Effector memory CD4-positive, alpha-beta T cell (primary cell): ENCODE measurements around the gene ADPRH.

ENCODE experiments used
- DNase-seq, 3 donors: peaks; one replicate each; pipeline ENCODE4 v3.0.0-alpha.2; 2020
- H3K27ac ChIP-seq: 2 replicates; pipeline ENCODE4 v1.7.0; 2013; ENCODE audit warnings: mild to moderate bottlenecking, low read length, moderate library complexity; ENCODE audit not compliant: insufficient read depth, poor library complexity, severe bottlenecking
- H3K27me3 ChIP-seq: replicated peaks from 2 replicates; pipeline ENCODE4 v1.7.0; 2013; ENCODE audit warnings: mild to moderate bottlenecking, low read length; ENCODE audit not compliant: insufficient read depth, control insufficient read depth, poor library complexity, severe bottlenecking
- H3K36me3 ChIP-seq: 2 replicates; pipeline ENCODE4 v1.7.0; 2013; ENCODE audit warnings: mild to moderate bottlenecking, low read length, moderate library complexity; ENCODE audit not compliant: control insufficient read depth, insufficient read depth
- H3K4me1 ChIP-seq: 2 replicates; pipeline ENCODE4 v1.7.0; 2013; ENCODE audit warnings: low read length, mild to moderate bottlenecking; ENCODE audit not compliant: control insufficient read depth, insufficient read depth, poor library complexity, severe bottlenecking
- H3K4me3 ChIP-seq: 2 replicates; pipeline ENCODE4 v1.7.0; 2013; ENCODE audit warnings: low read length, low read depth, mild to moderate bottlenecking; ENCODE audit not compliant: insufficient read depth, poor library complexity, severe bottlenecking
- H3K9me3 ChIP-seq: 2 replicates; pipeline ENCODE4 v1.7.0; 2013; ENCODE audit warnings: mild to moderate bottlenecking, low read length, moderate library complexity; ENCODE audit not compliant: control insufficient read depth

The ADPRH gene

GRCh38 chr3:119635719-119636118 lies 56.4 kb downstream of the ADPRH start:
- H3K27ac ChIP-seq = no peak overlapping the region

GRCh38 chr3:119636249-119636648 lies 57.0 kb downstream of the ADPRH start:
- Histone ChIP-seq H3K27ac (no peak overlapping the region), H3K4me3 (no peak overlapping the region), H3K27me3 (no peaks in the 10 kb centered on the region), H3K4me1 (no peaks in the 10 kb centered on the region), H3K36me3 (no peaks in the 10 kb centered on the region), H3K9me3 (no peaks in the 10 kb centered on the region)
- no peak for DNase-seq

More at GRCh38 chr3:119635719-119636118, 56.4 kb downstream of the ADPRH start:
- Histone ChIP-seq H3K27me3 (no peaks in the 10 kb centered on the region), H3K4me3 (no peak overlapping the region), H3K9me3 (no peaks in the 10 kb centered on the region), H3K4me1 (no peaks in the 10 kb centered on the region), H3K36me3 (no peaks in the 10 kb centered on the region)
- no peak for DNase-seq

DNA sequence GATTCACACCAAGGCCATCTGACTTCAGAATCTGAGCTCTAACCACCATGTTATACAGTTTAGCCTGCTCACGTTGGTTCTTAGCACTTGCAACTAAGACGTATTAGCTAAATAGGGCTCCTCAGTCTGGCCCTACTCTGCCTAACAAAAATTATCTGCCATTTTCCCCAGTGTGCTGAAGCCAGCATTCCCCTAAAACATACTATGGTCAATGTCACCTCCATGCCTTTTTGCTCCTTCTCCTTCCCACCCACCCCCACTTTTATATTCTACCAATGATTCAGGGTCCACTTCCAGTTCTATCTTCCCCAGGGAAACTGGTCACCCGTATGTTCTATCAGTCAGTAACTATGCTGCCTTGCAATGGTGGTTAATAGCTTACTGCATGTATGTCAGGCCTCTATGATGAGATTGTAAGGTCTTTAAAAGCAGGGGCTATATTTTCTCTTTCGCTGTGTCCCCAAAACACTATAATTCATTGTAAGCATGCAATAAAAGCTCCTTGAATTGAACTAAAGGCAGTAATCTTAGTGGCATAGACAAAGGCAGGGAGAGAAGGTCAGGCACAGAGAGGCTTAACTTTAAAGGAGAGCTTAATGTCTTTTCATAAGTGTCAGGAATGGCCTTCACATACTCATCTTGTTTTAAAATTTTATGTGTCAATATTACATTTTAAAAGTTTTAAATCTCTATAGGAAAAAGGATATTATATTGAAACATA lies 57.8 kb downstream of the ADPRH start:
- Histone ChIP-seq H3K4me3 (no peak overlapping the region), H3K36me3 (peaks cover 2% of the 10 kb centered on the region), H3K9me3 (no peaks in the 10 kb centered on the region), H3K27ac (no peak overlapping the region), H3K27me3 (no peaks in the 10 kb centered on the region), H3K4me1 (no peaks in the 10 kb centered on the region)
- DNase-seq = no peak

GRCh38 chr3:119637679-119638477 lies 58.6 kb downstream of the ADPRH start:
- no peak overlapping the region for H3K4me3 ChIP-seq
- H3K27me3 ChIP-seq = no peaks in the 10 kb centered on the region
- peaks cover 4% of the 10 kb centered on the region for H3K36me3 ChIP-seq
- H3K27ac ChIP-seq = no peak overlapping the region
- no peak for DNase-seq
- no peaks in the 10 kb centered on the region for H3K9me3 ChIP-seq
- no peaks in the 10 kb centered on the region for H3K4me1 ChIP-seq
